MCF 10A (cell line): ENCODE data around the gene CALML6. TPM values are rescaled to one million over a fixed set of nuclear protein-coding genes. Genes with fewer than 3 reads are reported as not detected.

Source experiments
- BruUV-seq: library from RNA; stranded (reverse); fragments of 400-500 nt; replicated peaks from 2 replicates; lab custom pipeline; 2021; lab: Mats Ljungman, UMichigan
- CTCF ChIA-PET: fragments of 300-600 bp; sonication (Branson Sonifier 250); formaldehyde crosslinking; extraction: SDS; loops from one replicate; lab custom pipeline; 2021; ENCODE audit warnings: antibody characterized with exemption, inconsistent platforms; lab: Yijun Ruan, JAX
- POLR2A ChIA-PET: fragments of 300-600, 350-650 bp; sonication (Branson Sonifier 250); formaldehyde crosslinking; extraction: SDS; loops from one replicate; lab custom pipeline; 2020; ENCODE audit warnings: antibody characterized with exemption, inconsistent platforms; lab: Yijun Ruan, JAX
- DNase-seq: peaks from one replicate; pipeline ENCODE4 v3.0.0-alpha.2; 2018; ENCODE audit not compliant: unreplicated experiment
- H3K27ac Mint-ChIP-seq: one replicate; pipeline ENCODE4 v1.8.0; 2022; ENCODE audit warnings: mild to moderate bottlenecking, low read depth, mixed read lengths; ENCODE audit not compliant: unreplicated experiment
- H3K27me3 Mint-ChIP-seq: one replicate; pipeline ENCODE4 v1.8.0; 2022; ENCODE audit warnings: mixed read lengths; ENCODE audit not compliant: insufficient read depth, unreplicated experiment
- H3K36me3 Mint-ChIP-seq: one replicate; pipeline ENCODE4 v1.8.0; 2022; ENCODE audit warnings: mild to moderate bottlenecking, moderate library complexity, mixed read lengths; ENCODE audit not compliant: insufficient read depth, unreplicated experiment
- H3K4me1 Mint-ChIP-seq: one replicate; pipeline ENCODE4 v1.8.0; 2022; ENCODE audit warnings: mixed read lengths; ENCODE audit not compliant: insufficient read depth, unreplicated experiment
- H3K4me3 Mint-ChIP-seq: one replicate; pipeline ENCODE4 v1.8.0; 2022; ENCODE audit warnings: mild to moderate bottlenecking, moderate library complexity, mixed read lengths; ENCODE audit not compliant: unreplicated experiment
- H3K9me3 Mint-ChIP-seq: one replicate; pipeline ENCODE4 v1.8.0; 2022; ENCODE audit warnings: mixed read lengths; ENCODE audit not compliant: unreplicated experiment
- CTCF ChIP-seq: fragments of 200-600 bp; IDR thresholded peaks from one replicate; pipeline ENCODE4 v1.8.0; 2022; ENCODE audit warnings: antibody characterized with exemption, mild to moderate bottlenecking; ENCODE audit not compliant: unreplicated experiment
- intact Hi-C: fragments of 100-400 bp; cut with micrococcal nuclease; formaldehyde crosslinking; loops from 2 replicates; pipeline ENCODE4 v1.14.1; 2022
- total RNA-seq: library from RNA; stranded (reverse); gene quantifications from 2 replicates; pipeline ENCODE4 v1.2.3, GENCODE V29; 2022

Gene CALML6
- total RNA-seq, 1 experiment from 2014 or later: 1.7 TPM

- H3K27me3 Mint-ChIP-seq: no peaks in the 10 kb centered on the region
- CTCF ChIA-PET: interaction anchor here (0.9 kb wide), 1 partner anchor 11 kb away, joined by 5 read pairs; no protein-coding TSS in a partner anchor
Observed at GRCh38 chr1:1876335-1876930, 38.6 kb upstream of the CALML6 start.

GRCh38 chr1:1877865-1878436 is 37.1 kb upstream of the CALML6 start:
- H3K27ac Mint-ChIP-seq: no peak overlapping the region
- no peaks in the 10 kb centered on the region for H3K27me3 Mint-ChIP-seq
- TF ChIP-seq CTCF: no peak
- intact Hi-C loops: no loop called here
- H3K4me1 Mint-ChIP-seq: peaks cover 39% of the 10 kb centered on the region
- H3K36me3 Mint-ChIP-seq: peaks cover 42% of the 10 kb centered on the region
- H3K9me3 Mint-ChIP-seq: no peaks in the 10 kb centered on the region
- DNase-seq: no peak
- CTCF ChIA-PET: no interaction called here
- POLR2A ChIA-PET: interaction anchor here (0.8 kb wide), 1 partner anchor 11 kb away, joined by 4 read pairs; no protein-coding TSS in a partner anchor
- no peak overlapping the region for H3K4me3 Mint-ChIP-seq
- BruUV-seq: no TSS peak

More at GRCh38 chr1:1876335-1876930, 38.6 kb upstream of the CALML6 start:
- Mint-ChIP-seq H3K36me3 (peaks cover 42% of the 10 kb centered on the region), H3K27ac (no peak overlapping the region), H3K9me3 (no peaks in the 10 kb centered on the region), H3K4me3 (no peak overlapping the region), H3K4me1 (peaks cover 43% of the 10 kb centered on the region)
- no peak for TF ChIP-seq CTCF
- intact Hi-C loops: no loop called here
- no peak for DNase-seq
- POLR2A ChIA-PET: interaction anchor here (0.6 to 0.9 kb wide), 2 partner anchors 12 to 33 kb away, joined by 3 read pairs; no protein-coding TSS in a partner anchor
- BruUV-seq: no TSS peak

GRCh38 chr1:1879942-1880341 is 35.1 kb upstream of the CALML6 start:
- peaks cover 41% of the 10 kb centered on the region for H3K4me1 Mint-ChIP-seq
- no peak overlapping the region for H3K27ac Mint-ChIP-seq
- H3K36me3 Mint-ChIP-seq: peaks cover 44% of the 10 kb centered on the region
- POLR2A ChIA-PET: interaction anchor here (0.7 to 1.5 kb wide), 2 partner anchors 10 to 13 kb away, joined by 3 to 4 read pairs; no protein-coding TSS in a partner anchor
- H3K27me3 Mint-ChIP-seq: no peaks in the 10 kb centered on the region
- no peak for TF ChIP-seq CTCF
- intact Hi-C loops: no loop called here
- H3K4me3 Mint-ChIP-seq: no peak overlapping the region
- CTCF ChIA-PET: interaction anchor here (0.6 kb wide), 1 partner anchor 13 kb away, joined by 3 read pairs; no protein-coding TSS in a partner anchor
- BruUV-seq: no TSS peak
- H3K9me3 Mint-ChIP-seq: no peaks in the 10 kb centered on the region
- DNase-seq: no peak

GRCh38 chr1:1880617-1881312 is 34.3 kb upstream of the CALML6 start:
- H3K4me1 Mint-ChIP-seq: peaks cover 41% of the 10 kb centered on the region
- H3K9me3 Mint-ChIP-seq: no peaks in the 10 kb centered on the region
- no peaks in the 10 kb centered on the region for H3K27me3 Mint-ChIP-seq
- H3K27ac Mint-ChIP-seq: peak overlapping the region; percentile 35
- no TSS peak for BruUV-seq
- H3K4me3 Mint-ChIP-seq: no peak overlapping the region
- ChIA-PET POLR2A (interaction anchor here (1.5 kb wide), 1 partner anchor 11 kb away, joined by 4 read pairs; no protein-coding TSS in a partner anchor), CTCF (interaction anchor here (0.6 kb wide), 1 partner anchor 14 kb away, joined by 3 read pairs; no protein-coding TSS in a partner anchor)
- no peak for TF ChIP-seq CTCF
- peaks cover 42% of the 10 kb centered on the region for H3K36me3 Mint-ChIP-seq
- intact Hi-C loops: no loop called here
- DNase-seq: no peak
